Measurements from ENCODE around the gene USP40.

- no peak for TF ChIP-seq TCF7 (IDR thresholded peaks at IDR 0.05; ENCODE audit: borderline replicate concordance)
- TF ChIP-seq ZBTB40 (IDR thresholded peaks at IDR 0.05) = no peak
- no peak for TF ChIP-seq ZBTB40 (CRISPR knock-in tag; IDR thresholded peaks at IDR 0.05)
- TF ChIP-seq RAD21 (CRISPR knock-in tag; conservative IDR thresholded peaks at IDR 0.05 in 1 of 2, IDR thresholded peaks at IDR 0.05 in 1 of 2) = no peak
- no peak for TF ChIP-seq HDAC1 (IDR thresholded peaks at IDR 0.05)
- TF ChIP-seq BHLHE40 (IDR thresholded peaks at IDR 0.05; ENCODE audit: low read length) = no peak
These were observed 95.1 kb downstream of the USP40 start for GRCh38 chr2:233471291-233472035.
